WTC11 (cell line): Measurements from ENCODE around the gene FBXO3.

ENCODE experiments used
- GTF2I ChIP-seq: fragments of 250-450 bp; sonication (Bioruptor Pico); conservative IDR thresholded peaks from 2 replicates; pipeline ENCODE4 v1.4.0; 2021; ENCODE audit warnings: mild to moderate bottlenecking
- PREB ChIP-seq: sonication (generic); formaldehyde crosslinking; IDR thresholded peaks from 2 replicates; pipeline ENCODE4 v1.8.1; 2022; ENCODE audit warnings: mild to moderate bottlenecking, missing genetic modification reagents, moderate library complexity, borderline replicate concordance
- PRRX2 ChIP-seq: fragments of 250-450 bp; sonication (Bioruptor Pico); IDR thresholded peaks from 2 replicates; pipeline ENCODE4 v1.8.0; 2021; ENCODE audit warnings: mild to moderate bottlenecking
- SP1 ChIP-seq: sonication (generic); formaldehyde crosslinking; conservative IDR thresholded peaks from 2 replicates; pipeline ENCODE4 v1.8.1; 2022; ENCODE audit warnings: missing genetic modification reagents
- TCF7 ChIP-seq: sonication (generic); formaldehyde crosslinking; IDR thresholded peaks from 2 replicates; pipeline ENCODE4 v1.8.0; 2022; ENCODE audit warnings: mild to moderate bottlenecking, low read depth, missing genetic modification reagents, moderate library complexity
- ZNF263 ChIP-seq: sonication (generic); formaldehyde crosslinking; IDR thresholded peaks from 2 replicates; pipeline ENCODE4 v1.8.1; 2022; ENCODE audit warnings: low read depth, mild to moderate bottlenecking, moderate library complexity, missing genetic modification reagents
- ZNF423 ChIP-seq: fragments of 250-450 bp; sonication (Bioruptor Pico); IDR thresholded peaks from 2 replicates; pipeline ENCODE4 v2.1.2; 2022; ENCODE audit warnings: mild to moderate bottlenecking, moderate library complexity
- TF ChIP-seq, protein P1 (sequence below): sonication (generic); formaldehyde crosslinking; IDR thresholded peaks from 2 replicates; pipeline ENCODE4 v1.8.0; 2022; ENCODE audit warnings: mild to moderate bottlenecking, missing genetic modification reagents
- TF ChIP-seq, protein P2 (sequence below): fragments of 200-600 bp; IDR thresholded peaks from 2 replicates; pipeline ENCODE4 v1.8.0; 2022; ENCODE audit warnings: antibody characterized with exemption
- TF ChIP-seq, protein P3 (sequence below): sonication (generic); formaldehyde crosslinking; IDR thresholded peaks from 2 replicates; pipeline ENCODE4 v1.8.0; 2022; ENCODE audit warnings: mild to moderate bottlenecking, missing genetic modification reagents

DNA sequence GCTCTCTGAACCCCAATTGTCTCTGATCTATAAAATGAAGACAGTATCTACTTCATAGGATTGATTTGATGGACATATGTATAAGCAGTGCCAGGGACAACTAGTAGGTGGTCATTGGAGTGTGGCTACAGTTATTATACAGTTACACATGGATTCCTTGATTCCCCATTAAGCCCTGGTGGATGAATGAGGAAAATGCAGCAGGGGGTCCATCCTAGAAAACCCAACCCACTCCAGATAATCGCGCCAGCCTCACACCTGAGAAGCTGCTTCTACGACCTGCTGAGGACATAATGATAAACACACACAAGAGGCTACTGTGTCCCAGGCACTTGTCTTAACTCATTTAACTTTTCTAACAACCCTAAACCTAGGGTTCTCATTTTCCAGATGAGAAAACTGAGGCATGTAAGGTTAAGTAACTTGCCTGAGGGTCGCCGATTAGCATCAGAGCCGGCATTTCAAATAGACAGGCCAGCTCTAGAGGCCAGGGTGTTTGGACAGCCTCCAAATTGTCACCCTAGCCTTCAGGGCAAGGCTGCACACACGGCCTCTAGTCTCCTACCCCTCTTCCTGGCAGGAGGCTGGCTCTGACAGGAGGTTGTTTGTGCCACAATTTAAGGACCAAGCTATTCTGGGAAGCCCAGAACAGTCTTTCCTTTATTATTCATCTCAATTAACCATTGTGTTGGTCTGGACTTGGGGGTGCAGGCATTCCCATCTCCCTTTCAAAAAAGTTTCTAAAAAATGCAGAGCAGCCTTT, 69.9 kb downstream of the FBXO3 start:
- TF ChIP-seq, protein P1, sequence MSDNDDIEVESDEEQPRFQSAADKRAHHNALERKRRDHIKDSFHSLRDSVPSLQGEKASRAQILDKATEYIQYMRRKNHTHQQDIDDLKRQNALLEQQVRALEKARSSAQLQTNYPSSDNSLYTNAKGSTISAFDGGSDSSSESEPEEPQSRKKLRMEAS (CRISPR knock-in tag) = no peak
- no peak for TF ChIP-seq GTF2I (CRISPR knock-in tag)
- TF ChIP-seq PREB (CRISPR knock-in tag) = no peak
- TF ChIP-seq, protein P2, sequence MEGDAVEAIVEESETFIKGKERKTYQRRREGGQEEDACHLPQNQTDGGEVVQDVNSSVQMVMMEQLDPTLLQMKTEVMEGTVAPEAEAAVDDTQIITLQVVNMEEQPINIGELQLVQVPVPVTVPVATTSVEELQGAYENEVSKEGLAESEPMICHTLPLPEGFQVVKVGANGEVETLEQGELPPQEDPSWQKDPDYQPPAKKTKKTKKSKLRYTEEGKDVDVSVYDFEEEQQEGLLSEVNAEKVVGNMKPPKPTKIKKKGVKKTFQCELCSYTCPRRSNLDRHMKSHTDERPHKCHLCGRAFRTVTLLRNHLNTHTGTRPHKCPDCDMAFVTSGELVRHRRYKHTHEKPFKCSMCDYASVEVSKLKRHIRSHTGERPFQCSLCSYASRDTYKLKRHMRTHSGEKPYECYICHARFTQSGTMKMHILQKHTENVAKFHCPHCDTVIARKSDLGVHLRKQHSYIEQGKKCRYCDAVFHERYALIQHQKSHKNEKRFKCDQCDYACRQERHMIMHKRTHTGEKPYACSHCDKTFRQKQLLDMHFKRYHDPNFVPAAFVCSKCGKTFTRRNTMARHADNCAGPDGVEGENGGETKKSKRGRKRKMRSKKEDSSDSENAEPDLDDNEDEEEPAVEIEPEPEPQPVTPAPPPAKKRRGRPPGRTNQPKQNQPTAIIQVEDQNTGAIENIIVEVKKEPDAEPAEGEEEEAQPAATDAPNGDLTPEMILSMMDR = no peak
- TF ChIP-seq SP1 (CRISPR knock-in tag) = no peak
- no peak for TF ChIP-seq TCF7 (CRISPR knock-in tag)
- TF ChIP-seq, protein P3, sequence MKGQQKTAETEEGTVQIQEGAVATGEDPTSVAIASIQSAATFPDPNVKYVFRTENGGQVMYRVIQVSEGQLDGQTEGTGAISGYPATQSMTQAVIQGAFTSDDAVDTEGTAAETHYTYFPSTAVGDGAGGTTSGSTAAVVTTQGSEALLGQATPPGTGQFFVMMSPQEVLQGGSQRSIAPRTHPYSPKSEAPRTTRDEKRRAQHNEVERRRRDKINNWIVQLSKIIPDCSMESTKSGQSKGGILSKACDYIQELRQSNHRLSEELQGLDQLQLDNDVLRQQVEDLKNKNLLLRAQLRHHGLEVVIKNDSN (CRISPR knock-in tag) = no peak
- no peak for TF ChIP-seq ZNF263 (CRISPR knock-in tag)
- no peak for TF ChIP-seq PRRX2 (CRISPR knock-in tag)
- no peak for TF ChIP-seq ZNF423 (CRISPR knock-in tag)
